ENCODE results near the gene STON1. TPM values are rescaled to one million over a fixed set of nuclear protein-coding genes. Genes with fewer than 3 reads are reported as not detected.
A peak's percentile ranks its signal among the peaks of the same experiment; 100 is the strongest.

Gene STON1
- total RNA-seq, 4 donors from 2014 or later: 21.4 to 39.2 (median 27.1) TPM

GRCh38 chr2:48483506-48483905 lies 46.4 kb upstream of the STON1 start:
- no peaks in the 10 kb centered on the region for H3K27me3 ChIP-seq
- H3K27ac ChIP-seq: peak overlapping the region; percentile 49 to 79 (median 72)
- H3K36me3 ChIP-seq: peaks cover 0 to 16% (median 6%) of the 10 kb centered on the region in 4 donors
- no peak for DNase-seq
- H3K4me1 ChIP-seq: peaks cover 5 to 21% (median 12%) of the 10 kb centered on the region in 4 donors
- in situ Hi-C loops (cut with MboI; ENCODE audit: low pct_ligation_motif_present in 1 of 4, low pct_unique_long_range_greater_than_20kb in 1 of 4, low sequenced_read_pairs in 3 of 4): no loop called here
- no peaks in the 10 kb centered on the region for H3K9me3 ChIP-seq
- TF ChIP-seq CTCF (IDR thresholded peaks at IDR 0.05) (no peak), POLR2AphosphoS5 (IDR thresholded peaks at IDR 0.05) (peak; percentile 50 to 84 (median 64)), EP300 (IDR thresholded peaks at IDR 0.05; ENCODE audit: low read depth) (peak; percentile 93), POLR2A (IDR thresholded peaks at IDR 0.05) (no peak)
- 48 to 93% methylated on average over 3 to 4 of the region's 4 CpGs for WGBS, 2 donors (ENCODE audit: low coverage in 1 of 2)
- H3K4me3 ChIP-seq: no peak overlapping the region
- intact Hi-C loops (cut with DNase I; ENCODE audit: low total_unique reads): no loop called here

- WGBS, 2 donors (ENCODE audit: low coverage in 1 of 2): 59 to 78% methylated on average over 5 to 6 of the region's 6 CpGs
- H3K27me3 ChIP-seq: no peaks in the 10 kb centered on the region
- DNase-seq: no peak
- no peaks in the 10 kb centered on the region for H3K9me3 ChIP-seq
- H3K27ac ChIP-seq: peak overlapping the region; percentile 1 to 79 (median 72)
- TF ChIP-seq CTCF (IDR thresholded peaks at IDR 0.05) (no peak), POLR2AphosphoS5 (IDR thresholded peaks at IDR 0.05) (no peak), POLR2A (IDR thresholded peaks at IDR 0.05) (no peak), EP300 (IDR thresholded peaks at IDR 0.05; ENCODE audit: low read depth) (no peak)
- H3K4me3 ChIP-seq: no peak overlapping the region
- peaks cover 5 to 21% (median 12%) of the 10 kb centered on the region in 4 donors for H3K4me1 ChIP-seq
- H3K36me3 ChIP-seq: peaks cover 0 to 16% (median 6%) of the 10 kb centered on the region in 4 donors
- intact Hi-C loops (cut with DNase I; ENCODE audit: low total_unique reads): no loop called here
- in situ Hi-C loops (cut with MboI; ENCODE audit: low pct_ligation_motif_present in 1 of 4, low pct_unique_long_range_greater_than_20kb in 1 of 4, low sequenced_read_pairs in 3 of 4): no loop called here
Observed at GRCh38 chr2:48483916-48484315, 46.0 kb upstream of the STON1 start.

GRCh38 chr2:48488545-48488944 lies 41.4 kb upstream of the STON1 start:
- 92 to 98% methylated on average over 3 of the region's 3 CpGs for WGBS, 2 donors (ENCODE audit: low coverage in 1 of 2)
- no peak for DNase-seq
- Histone ChIP-seq H3K9me3 (no peaks in the 10 kb centered on the region), H3K4me1 (no peaks in the 10 kb centered on the region), H3K27me3 (no peaks in the 10 kb centered on the region), H3K4me3 (no peak overlapping the region), H3K36me3 (peaks cover 0 to 22% (median 9%) of the 10 kb centered on the region in 4 donors), H3K27ac (no peak overlapping the region)
- intact Hi-C loops (cut with DNase I; ENCODE audit: low total_unique reads) (no loop called here), in situ Hi-C loops (cut with MboI; ENCODE audit: low pct_ligation_motif_present in 1 of 4, low pct_unique_long_range_greater_than_20kb in 1 of 4, low sequenced_read_pairs in 3 of 4) (no loop called here)
- TF ChIP-seq CTCF (IDR thresholded peaks at IDR 0.05): no peak
- no peak for TF ChIP-seq POLR2A (IDR thresholded peaks at IDR 0.05)
- TF ChIP-seq POLR2AphosphoS5 (IDR thresholded peaks at IDR 0.05): no peak
- no peak for TF ChIP-seq EP300 (IDR thresholded peaks at IDR 0.05; ENCODE audit: low read depth)

GRCh38 chr2:48496849-48497248 lies 33.1 kb upstream of the STON1 start:
- in situ Hi-C loops (cut with MboI; ENCODE audit: low pct_ligation_motif_present in 1 of 4, low pct_unique_long_range_greater_than_20kb in 1 of 4, low sequenced_read_pairs in 3 of 4): no loop called here
- intact Hi-C loops (cut with DNase I; ENCODE audit: low total_unique reads): no loop called here
- Histone ChIP-seq H3K27ac (no peak overlapping the region), H3K9me3 (no peaks in the 10 kb centered on the region), H3K36me3 (peaks cover 0 to 35% (median 15%) of the 10 kb centered on the region in 4 donors), H3K4me1 (no peaks in the 10 kb centered on the region), H3K4me3 (no peak overlapping the region), H3K27me3 (no peaks in the 10 kb centered on the region)
- TF ChIP-seq EP300 (IDR thresholded peaks at IDR 0.05; ENCODE audit: low read depth) (no peak), POLR2A (IDR thresholded peaks at IDR 0.05) (no peak), POLR2AphosphoS5 (IDR thresholded peaks at IDR 0.05) (no peak), CTCF (IDR thresholded peaks at IDR 0.05) (no peak)
- DNase-seq: no peak
- whole genome bisulfite sequencing, 2 donors (ENCODE audit: low coverage in 1 of 2): 78 to 100% methylated on average over 1 to 2 of the region's 2 CpGs

All from transverse colon (tissue), 4 donors.